Astrocyte (in vitro differentiated cells and primary cell): Measurements from ENCODE around the gene ZNF385D.

ENCODE experiments used
- CTCF ChIP-seq: IDR thresholded peaks from 2 replicates; pipeline ENCODE4 v1.5.1; 2011; ENCODE audit warnings: low read depth, mild to moderate bottlenecking, inconsistent platforms, low read length, moderate library complexity; ENCODE audit not compliant: insufficient read depth
- EZH2 ChIP-seq: IDR thresholded peaks from 2 replicates; pipeline ENCODE4 v1.6.1; 2012; ENCODE audit warnings: mild to moderate bottlenecking, low read length, inconsistent platforms; ENCODE audit not compliant: insufficient read depth

GRCh38 chr3:21449738-21450137, 301.3 kb downstream of the ZNF385D start:
- no peak for TF ChIP-seq CTCF
- TF ChIP-seq EZH2: no peak
